A673 (cell line): ENCODE measurements around the gene CUX1. TPM values are rescaled to one million over a fixed set of nuclear protein-coding genes. Genes with fewer than 3 reads are reported as not detected.

Experiments used
- BruUV-seq: library from RNA; stranded (reverse); fragments of 400-500 nt; replicated peaks from 2 replicates; lab custom pipeline; 2021; lab: Mats Ljungman, UMichigan
- CTCF ChIA-PET: fragments of 300-600 bp; sonication (Branson Sonifier 250); formaldehyde crosslinking; loops from one replicate; lab custom pipeline; 2022; ENCODE audit warnings: antibody characterized with exemption; lab: Charles Lee
- POLR2A ChIA-PET: fragments of 300-600 bp; sonication (Branson Sonifier 250); formaldehyde crosslinking; loops from one replicate; lab custom pipeline; 2022; ENCODE audit warnings: antibody characterized with exemption; ENCODE audit not compliant: low non-redundant PET; lab: Charles Lee
- DNase-seq: peaks from one replicate; pipeline ENCODE4 v3.0.0-alpha.2; 2015; ENCODE audit warnings: low spot score
- H3K27ac ChIP-seq: fragments of 200-600 bp; sonication (generic); 2 replicates; pipeline ENCODE4 v1.5.1; 2016; ENCODE audit warnings: mixed run types, low read depth, mild to moderate bottlenecking, mixed read lengths, antibody characterized with exemption, low read length; ENCODE audit not compliant: poor library complexity, severe bottlenecking
- H3K27me3 ChIP-seq: fragments of 200-600 bp; sonication (generic); replicated peaks from 2 replicates; pipeline ENCODE4 v1.6.1; 2017; ENCODE audit warnings: mixed run types, low read depth, mild to moderate bottlenecking, mixed read lengths, antibody characterized with exemption, low read length; ENCODE audit not compliant: insufficient read depth, poor library complexity
- H3K36me3 ChIP-seq: fragments of 200-600 bp; sonication (generic); 2 replicates; pipeline ENCODE4 v1.6.1; 2016; ENCODE audit warnings: mixed run types, mild to moderate bottlenecking, mixed read lengths, antibody characterized with exemption, low read length; ENCODE audit not compliant: insufficient read depth, poor library complexity, severe bottlenecking
- H3K4me1 ChIP-seq: fragments of 200-600 bp; sonication (generic); 2 replicates; pipeline ENCODE4 v1.6.1; 2017; ENCODE audit warnings: mixed run types, mild to moderate bottlenecking, mixed read lengths, antibody characterized with exemption, low read length; ENCODE audit not compliant: insufficient read depth, poor library complexity, severe bottlenecking
- H3K4me3 ChIP-seq: fragments of 200-600 bp; sonication (generic); 2 replicates; pipeline ENCODE4 v1.5.1; 2016; ENCODE audit warnings: low read depth, mixed run types, mild to moderate bottlenecking, mixed read lengths, low read length; ENCODE audit not compliant: poor library complexity, severe bottlenecking
- H3K9me3 ChIP-seq: fragments of 200-600 bp; sonication (generic); 2 replicates; pipeline ENCODE4 v1.6.1; 2016; ENCODE audit warnings: mixed run types, low read depth, mild to moderate bottlenecking, mixed read lengths, antibody characterized with exemption, low read length; ENCODE audit not compliant: poor library complexity, severe bottlenecking
- EZH2 ChIP-seq: fragments of 200-600 bp; sonication (generic); IDR thresholded peaks from 2 replicates; pipeline ENCODE4 v1.6.1; 2017; ENCODE audit warnings: borderline replicate concordance, low read depth, mild to moderate bottlenecking, mixed read lengths, antibody characterized with exemption, low read length; ENCODE audit not compliant: poor library complexity, severe bottlenecking
- intact Hi-C: fragments of 100-400 bp; cut with micrococcal nuclease; formaldehyde crosslinking; loops from one replicate; pipeline ENCODE4 v1.10.0; 2022; ENCODE audit not compliant: unreplicated experiment
- total RNA-seq: library from RNA; stranded (reverse); gene quantifications from 2 replicates; pipeline ENCODE4 v1.2.3, GENCODE V29; 2021
- TF ChIP-seq, protein P1 (sequence below): fragments of 300-800, 200-600 bp; sonication (generic); conservative IDR thresholded peaks from 2 replicates; pipeline ENCODE4 v1.5.1; 2017; ENCODE audit warnings: low read depth, mild to moderate bottlenecking, antibody characterized with exemption, low read length, moderate library complexity, mixed read lengths

The CUX1 gene
- total RNA-seq, 1 experiment from 2014 or later, result 49.4 TPM

- Histone ChIP-seq H3K36me3 (no peaks in the 10 kb centered on the region), H3K27me3 (no peaks in the 10 kb centered on the region), H3K4me1 (peaks cover 16% of the 10 kb centered on the region), H3K4me3 (no peak overlapping the region), H3K27ac (no peak overlapping the region), H3K9me3 (no peaks in the 10 kb centered on the region)
- ChIA-PET POLR2A (no interaction called here), CTCF (no interaction called here)
- BruUV-seq, result no TSS peak
- intact Hi-C loops, result no loop called here
- no peak for TF ChIP-seq EZH2
- TF ChIP-seq, protein P1, sequence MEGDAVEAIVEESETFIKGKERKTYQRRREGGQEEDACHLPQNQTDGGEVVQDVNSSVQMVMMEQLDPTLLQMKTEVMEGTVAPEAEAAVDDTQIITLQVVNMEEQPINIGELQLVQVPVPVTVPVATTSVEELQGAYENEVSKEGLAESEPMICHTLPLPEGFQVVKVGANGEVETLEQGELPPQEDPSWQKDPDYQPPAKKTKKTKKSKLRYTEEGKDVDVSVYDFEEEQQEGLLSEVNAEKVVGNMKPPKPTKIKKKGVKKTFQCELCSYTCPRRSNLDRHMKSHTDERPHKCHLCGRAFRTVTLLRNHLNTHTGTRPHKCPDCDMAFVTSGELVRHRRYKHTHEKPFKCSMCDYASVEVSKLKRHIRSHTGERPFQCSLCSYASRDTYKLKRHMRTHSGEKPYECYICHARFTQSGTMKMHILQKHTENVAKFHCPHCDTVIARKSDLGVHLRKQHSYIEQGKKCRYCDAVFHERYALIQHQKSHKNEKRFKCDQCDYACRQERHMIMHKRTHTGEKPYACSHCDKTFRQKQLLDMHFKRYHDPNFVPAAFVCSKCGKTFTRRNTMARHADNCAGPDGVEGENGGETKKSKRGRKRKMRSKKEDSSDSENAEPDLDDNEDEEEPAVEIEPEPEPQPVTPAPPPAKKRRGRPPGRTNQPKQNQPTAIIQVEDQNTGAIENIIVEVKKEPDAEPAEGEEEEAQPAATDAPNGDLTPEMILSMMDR, result no peak
- DNase-seq, result no peak
Observed at GRCh38 chr7:102283477-102284189, 466.2 kb downstream of the CUX1 start.

DNA sequence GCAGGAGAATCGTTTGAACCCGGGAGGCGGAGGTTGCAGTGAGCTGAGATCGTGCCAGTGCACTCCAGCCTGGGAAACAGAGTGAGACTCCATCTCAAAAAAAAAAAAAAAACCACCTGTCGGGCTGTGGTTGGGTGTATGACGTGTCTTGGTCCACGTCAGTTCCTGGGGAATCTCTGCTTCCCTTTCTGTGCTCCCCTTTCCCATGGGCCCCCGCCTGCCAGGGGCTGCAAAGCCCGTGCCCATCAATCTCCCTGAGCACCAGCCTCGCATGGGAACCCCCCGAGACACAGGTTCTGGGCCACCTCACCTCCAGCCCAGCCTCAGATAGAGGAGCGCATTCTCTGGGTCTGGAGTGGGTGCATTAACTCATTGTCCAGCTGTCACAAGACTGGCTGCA, 467.0 kb downstream of the CUX1 start:
- Histone ChIP-seq H3K27me3 (no peaks in the 10 kb centered on the region), H3K4me1 (peaks cover 16% of the 10 kb centered on the region), H3K9me3 (no peaks in the 10 kb centered on the region), H3K27ac (no peak overlapping the region), H3K36me3 (no peaks in the 10 kb centered on the region), H3K4me3 (no peak overlapping the region)
- TF ChIP-seq EZH2, result no peak
- TF ChIP-seq, protein P1, result no peak
- intact Hi-C loops, result no loop called here
- no TSS peak for BruUV-seq
- POLR2A ChIA-PET, result no interaction called here
- CTCF ChIA-PET, result no interaction called here
- DNase-seq, result no peak

DNA sequence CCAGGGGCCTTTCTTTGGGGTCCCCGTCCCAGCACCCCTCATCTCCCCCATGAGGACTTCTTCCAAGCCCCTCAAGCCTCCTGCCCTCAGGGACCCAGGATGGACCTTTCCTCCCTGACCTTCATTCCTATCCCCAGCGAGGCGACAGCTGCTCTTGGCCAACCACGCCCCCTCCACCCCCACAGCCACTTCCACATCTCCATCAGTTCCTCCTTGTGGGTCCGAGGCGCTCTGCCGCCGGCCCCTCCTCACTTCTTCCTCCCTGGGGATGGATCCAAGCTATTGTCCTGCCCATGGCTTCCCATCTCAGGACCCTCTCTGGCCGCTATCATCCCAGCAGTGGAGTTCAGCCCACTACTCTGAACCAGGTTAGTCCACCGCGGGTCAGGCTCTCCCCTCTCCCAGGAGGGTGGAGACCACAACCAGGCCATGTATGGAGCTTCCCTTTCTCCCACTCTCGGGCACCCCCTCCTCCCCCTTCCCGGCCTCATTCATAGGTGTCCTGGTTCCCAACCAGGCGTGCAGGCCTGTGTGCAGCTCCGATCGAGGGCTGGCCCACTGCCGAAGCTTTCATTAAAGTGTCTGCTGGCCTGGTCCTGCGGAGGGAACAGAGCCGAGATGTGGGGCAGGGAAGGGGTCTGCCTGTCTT, 467.6 kb downstream of the CUX1 start:
- no TSS peak for BruUV-seq
- TF ChIP-seq, protein P1, result no peak
- no peak for TF ChIP-seq EZH2
- H3K27me3 ChIP-seq, result no peaks in the 10 kb centered on the region
- DNase-seq, result no peak
- ChIA-PET CTCF (no interaction called here), POLR2A (no interaction called here)
- no peaks in the 10 kb centered on the region for H3K36me3 ChIP-seq
- intact Hi-C loops, result no loop called here
- peaks cover 16% of the 10 kb centered on the region for H3K4me1 ChIP-seq
- H3K27ac ChIP-seq, result no peak overlapping the region
- no peaks in the 10 kb centered on the region for H3K9me3 ChIP-seq
- H3K4me3 ChIP-seq, result no peak overlapping the region
